Measurements from ENCODE around the gene SERINC4. TPM values are rescaled to one million over a fixed set of nuclear protein-coding genes. Genes with fewer than 3 reads are reported as not detected.
A peak's percentile ranks its signal among the peaks of the same experiment; 100 is the strongest.
"Not testable (repeated sequence)": the region's sequence is repeated elsewhere in the genome, so short reads cannot be mapped to it uniquely, and the experiment has no call there.

The SERINC4 gene
- polyA plus RNA-seq, 1 experiment, result not detected

GRCh38 chr15:43762824-43763223, 37.2 kb downstream of the SERINC4 start:
- CTCF ChIA-PET, result no interaction called here
- H3K4me3 ChIP-seq (ENCODE audit: low read depth, low read length), result no peak overlapping the region
- H3K36me3 ChIP-seq (ENCODE audit: control insufficient read depth, insufficient read depth, low read length), result peaks cover 7% of the 10 kb centered on the region
- DNase-seq (ENCODE audit: low read depth), result no peak
- TF ChIP-seq CTCF (IDR thresholded peaks at IDR 0.05; ENCODE audit: insufficient read depth, low read depth, low read length), result no peak
- POLR2A ChIA-PET, result no interaction called here
- no peaks in the 10 kb centered on the region for H3K27me3 ChIP-seq (ENCODE audit: control insufficient read depth, insufficient read depth, low read length)

DNA sequence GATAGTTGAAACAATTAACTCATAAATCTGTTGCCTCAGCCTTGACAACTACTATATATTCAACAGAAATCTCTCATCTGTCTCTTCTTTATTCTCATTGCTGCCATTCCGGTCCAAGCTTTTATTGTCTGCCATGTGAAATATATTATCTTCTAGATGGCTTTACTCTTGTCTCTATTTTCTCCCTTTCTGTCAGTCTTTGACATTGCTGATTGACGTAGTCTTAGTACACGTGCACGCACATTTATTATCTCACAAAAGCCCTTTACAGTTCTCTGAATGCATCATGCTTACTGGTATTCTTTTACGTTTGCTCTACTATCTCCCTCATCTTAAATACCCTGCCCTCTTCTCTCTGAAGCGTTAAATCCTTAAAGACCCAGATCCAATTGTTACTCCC, 48.1 kb downstream of the SERINC4 start:
- Histone ChIP-seq H3K4me3 (ENCODE audit: low read depth, low read length) (no peak overlapping the region), H3K27me3 (ENCODE audit: control insufficient read depth, insufficient read depth, low read length) (no peaks in the 10 kb centered on the region), H3K36me3 (ENCODE audit: control insufficient read depth, insufficient read depth, low read length) (peaks cover 2% of the 10 kb centered on the region; the same call in 1 of the 2 replicates)
- DNase-seq (ENCODE audit: low read depth), result no peak
- no peak for TF ChIP-seq CTCF (IDR thresholded peaks at IDR 0.05; ENCODE audit: insufficient read depth, low read depth, low read length)
- ChIA-PET POLR2A (interaction anchor here (0.6 kb wide), 1 partner anchor 333 kb away, joined by 6 read pairs; no protein-coding TSS in a partner anchor), CTCF (interaction anchor here (2.1 kb wide), 1 partner anchor 19 kb away, joined by 10 read pairs; no protein-coding TSS in a partner anchor)

- H3K4me3 ChIP-seq (ENCODE audit: low read depth, low read length), result no peak overlapping the region
- no peak for DNase-seq (ENCODE audit: low read depth)
- no peaks in the 10 kb centered on the region for H3K27me3 ChIP-seq (ENCODE audit: control insufficient read depth, insufficient read depth, low read length)
- no peak for TF ChIP-seq CTCF (IDR thresholded peaks at IDR 0.05; ENCODE audit: insufficient read depth, low read depth, low read length)
- CTCF ChIA-PET, result interaction anchor here (0.6 kb wide), 1 partner anchor 34 kb away, joined by 4 read pairs; no protein-coding TSS in a partner anchor
- no peaks in the 10 kb centered on the region; the same call in 1 of the 2 replicates for H3K36me3 ChIP-seq (ENCODE audit: control insufficient read depth, insufficient read depth, low read length)
- POLR2A ChIA-PET, result interaction anchor here (0.7 kb wide), 2 partner anchors 22 to 372 kb away, joined by 4 to 12 read pairs; no protein-coding TSS in a partner anchor
Observed at GRCh38 chr15:43749690-43750345, 50.2 kb downstream of the SERINC4 start.

DNA sequence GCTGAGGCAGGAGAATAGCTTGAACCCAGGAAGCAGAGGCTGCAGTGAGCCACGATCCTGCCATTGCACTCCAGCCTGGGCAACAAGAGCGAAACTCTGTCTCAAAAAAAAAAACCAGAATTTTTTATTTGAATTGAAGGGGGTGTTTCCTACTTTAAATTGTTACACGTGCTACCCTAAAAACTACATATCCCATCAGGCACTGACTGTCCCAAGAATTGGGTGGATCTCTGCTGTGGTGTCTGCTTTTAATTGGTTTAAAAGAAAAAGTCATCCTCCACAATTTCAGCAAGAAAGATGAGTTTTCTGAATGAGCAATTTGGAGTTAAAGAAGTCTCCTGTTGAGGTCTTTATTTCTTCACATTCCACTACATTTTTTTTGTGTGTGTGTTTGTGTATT, 51.6 kb downstream of the SERINC4 start:
- H3K27me3 ChIP-seq (ENCODE audit: control insufficient read depth, insufficient read depth, low read length), result no peaks in the 10 kb centered on the region
- POLR2A ChIA-PET, result no interaction called here
- H3K36me3 ChIP-seq (ENCODE audit: control insufficient read depth, insufficient read depth, low read length), result no peaks in the 10 kb centered on the region
- no peak for DNase-seq (ENCODE audit: low read depth)
- CTCF ChIA-PET, result no interaction called here
- TF ChIP-seq CTCF (IDR thresholded peaks at IDR 0.05; ENCODE audit: insufficient read depth, low read depth, low read length), result no peak
- no peak overlapping the region for H3K4me3 ChIP-seq (ENCODE audit: low read depth, low read length)

DNA sequence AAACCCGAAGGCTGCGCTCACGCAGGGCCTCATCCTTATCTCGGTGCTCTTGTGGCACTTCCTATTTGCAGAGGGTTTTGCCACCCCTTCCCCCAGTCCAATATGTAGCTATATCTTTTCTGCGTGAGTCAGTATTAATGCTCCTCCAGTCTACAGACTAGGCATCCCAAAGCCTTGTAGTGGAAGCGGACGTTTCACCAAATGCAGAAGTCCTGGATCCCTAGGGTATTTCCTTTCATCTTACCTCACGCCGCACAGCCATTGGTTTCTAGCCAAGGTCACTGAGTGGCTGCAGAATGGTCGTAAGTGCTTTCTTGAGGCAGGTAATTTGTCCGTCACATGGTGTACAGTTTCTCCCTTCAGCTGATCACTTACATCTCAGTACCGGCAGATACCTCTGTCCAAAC, 53.1 kb downstream of the SERINC4 start:
- CTCF ChIA-PET; H3K27me3 ChIP-seq (ENCODE audit: control insufficient read depth, insufficient read depth, low read length); DNase-seq (ENCODE audit: low read depth); H3K36me3 ChIP-seq (ENCODE audit: control insufficient read depth, insufficient read depth, low read length): not testable (repeated sequence)
- POLR2A ChIA-PET, result interaction anchor here (1.4 kb wide), 1 partner anchor 30 kb away, joined by 6 read pairs; the partner anchor contains the start of gene ELL3
- H3K4me3 ChIP-seq (ENCODE audit: low read depth, low read length), result peak overlapping the region; percentile 87

DNA sequence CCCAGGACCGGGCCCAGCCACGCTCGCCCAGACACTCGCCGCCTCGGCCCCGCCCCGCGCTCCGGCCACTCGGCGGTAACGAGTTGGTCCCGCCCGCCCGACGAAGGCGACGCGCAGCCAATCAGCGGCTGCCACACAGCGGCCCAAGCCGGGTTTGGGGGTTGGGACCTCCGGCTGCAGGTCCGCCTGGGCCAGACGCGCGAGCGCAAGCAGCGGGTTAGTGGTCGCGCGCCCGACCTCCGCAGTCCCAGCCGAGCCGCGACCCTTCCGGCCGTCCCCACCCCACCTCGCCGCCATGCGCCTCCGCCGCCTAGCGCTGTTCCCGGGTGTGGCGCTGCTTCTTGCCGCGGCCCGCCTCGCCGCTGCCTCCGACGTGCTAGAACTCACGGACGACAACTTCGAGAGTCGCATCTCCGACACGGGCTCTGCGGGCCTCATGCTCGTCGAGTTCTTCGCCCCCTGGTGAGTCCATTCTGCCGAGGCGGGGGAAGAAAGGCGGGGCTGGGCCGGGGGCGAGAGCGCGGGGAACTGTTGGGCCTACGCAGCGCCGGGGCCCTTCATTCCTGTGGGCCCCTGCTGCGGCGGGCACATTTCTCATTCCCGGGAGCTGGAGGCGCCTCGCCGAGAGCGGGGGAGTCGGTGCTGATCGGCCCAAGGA, 53.6 kb downstream of the SERINC4 start, which contains the start of gene PDIA3:
Gene PDIA3, plus strand, starts transcription at position 194 of the 658 bp plus-strand sequence. Its CDS starts 102 bp downstream, at position 296.
- H3K27me3 ChIP-seq (ENCODE audit: control insufficient read depth, insufficient read depth, low read length); H3K36me3 ChIP-seq (ENCODE audit: control insufficient read depth, insufficient read depth, low read length); CTCF ChIA-PET: not testable (repeated sequence)
- DNase-seq (ENCODE audit: low read depth), result peak; percentile 36
- H3K4me3 ChIP-seq (ENCODE audit: low read depth, low read length), result peak within 1 kb of the TSS; percentile 87
- POLR2A ChIA-PET, result interaction anchor here (1.4 kb wide), 1 partner anchor 30 kb away, joined by 6 read pairs; the partner anchor contains the start of gene ELL3
